HepG2 (cell line): ENCODE measurements around the gene GALNT15. TPM values are rescaled to one million over a fixed set of nuclear protein-coding genes. Genes with fewer than 3 reads are reported as not detected.

ENCODE experiments used
- ATAC-seq: fragments of 200-7000 bp; cut with Tn5 transposase; 3 replicates; pipeline ENCODE4 v1.9.1; 2020; ENCODE audit warnings: mild to moderate bottlenecking, moderate library complexity
- BruUV-seq: library from RNA; stranded (reverse); fragments of 400-500 nt; replicated peaks from 2 replicates; lab custom pipeline; 2021; lab: Mats Ljungman, UMichigan
- CTCF ChIA-PET: fragments of 300-600 bp; formaldehyde crosslinking; extraction: SDS; loops from one replicate; lab custom pipeline; 2021; ENCODE audit warnings: low total read pairs, inconsistent platforms, low intra/inter-chr PET ratio; lab: Yijun Ruan, JAX
- POLR2A ChIA-PET: fragments of 350-600 bp; sonication (Branson Sonifier 250); formaldehyde crosslinking; loops from one replicate; lab custom pipeline; 2020; ENCODE audit warnings: antibody characterized with exemption, inconsistent platforms; lab: Yijun Ruan, JAX
- DNase-seq: peaks from one replicate; pipeline ENCODE4 v3.0.0-alpha.2; 2015; ENCODE audit warnings: low spot score
- FAIRE-seq: peaks from 3 replicates; lab custom pipeline; 2011; peaks lifted over from hg19 to GRCh38; lab: Jason Lieb, UNC
- H2AFZ ChIP-seq: one replicate; pipeline ENCODE4 v1.6.1; 2011; ENCODE audit warnings: low read length, inconsistent platforms
- H3K27ac ChIP-seq: fragments of 300-600 bp; 3 replicates; pipeline ENCODE4 v1.8.0; 2011; ENCODE audit warnings: mixed run types, mild to moderate bottlenecking, mixed read lengths, low read length, inconsistent platforms; ENCODE audit not compliant: insufficient read depth; ENCODE audit errors: extremely low read length
- H3K27me3 ChIP-seq, 2 experiments: fragments of 200-600 bp in 1 of 2; 2 replicates in 1 of 2; 3 replicates in 1 of 2; pipeline versions ENCODE4 v1.6.0 to v1.8.0; 2011; ENCODE audit warnings: low read length in 2 of 2, mild to moderate bottlenecking in 2 of 2, moderate library complexity in 2 of 2, inconsistent platforms in 1 of 2; ENCODE audit not compliant: insufficient read depth in 2 of 2, control insufficient read depth in 1 of 2
- H3K36me3 ChIP-seq, 2 experiments: fragments of 200-600 bp in 1 of 2; replicated peaks in 1 of 2; 2 replicates in 1 of 2; 3 replicates in 1 of 2; pipeline versions ENCODE4 v1.5.1 to v1.8.0; 2011; ENCODE audit warnings: low read length in 2 of 2, inconsistent platforms in 1 of 2; ENCODE audit not compliant: insufficient read depth in 2 of 2, control insufficient read depth in 1 of 2
- H3K4me1 ChIP-seq: 2 replicates; pipeline ENCODE4 v1.5.1; 2012; ENCODE audit warnings: low read length, inconsistent platforms; ENCODE audit not compliant: insufficient read depth
- H3K4me2 ChIP-seq: 2 replicates; pipeline ENCODE4 v1.6.0; 2011; ENCODE audit warnings: low read depth, low read length, inconsistent platforms
- H3K4me3 ChIP-seq, 3 experiments: fragments of 200-600 bp in 1 of 3; sonication (generic), shearing (Covaris generic) in 1 of 3; replicated peaks in 1 of 3; 2 replicates each; pipeline ENCODE4 v1.5.1; 2011 to 2016; ENCODE audit warnings: low read length in 3 of 3, inconsistent platforms in 2 of 3, low read depth in 2 of 3, mild to moderate bottlenecking in 2 of 3, control low read depth in 1 of 3, mixed read lengths in 1 of 3; ENCODE audit not compliant: insufficient read depth in 1 of 3
- H3K79me2 ChIP-seq: one replicate; pipeline ENCODE4 v1.6.1; 2011; ENCODE audit warnings: low read length, inconsistent platforms; ENCODE audit not compliant: insufficient read depth
- H3K9ac ChIP-seq: 2 replicates; pipeline ENCODE4 v1.6.0; 2011; ENCODE audit warnings: mild to moderate bottlenecking, low read depth, low read length, inconsistent platforms; ENCODE audit not compliant: insufficient read depth
- H3K9me3 ChIP-seq: 2 replicates; pipeline ENCODE4 v1.5.1; 2012; ENCODE audit warnings: mild to moderate bottlenecking, low read length
- H4K20me1 ChIP-seq: 2 replicates; pipeline ENCODE4 v1.6.0; 2011; ENCODE audit warnings: inconsistent platforms, mild to moderate bottlenecking, low read length, moderate library complexity; ENCODE audit not compliant: insufficient read depth
- GTF3A ChIP-seq: sonication (generic); formaldehyde crosslinking; conservative IDR thresholded peaks from 2 replicates; pipeline ENCODE4 v1.4.0; 2020; ENCODE audit warnings: mild to moderate bottlenecking, missing genetic modification reagents
- MXI1 ChIP-seq: IDR thresholded peaks from 3 replicates; pipeline ENCODE4 v1.6.1; 2012; ENCODE audit warnings: low read depth, low read length, inconsistent platforms, borderline replicate concordance
- TEAD2 ChIP-seq: sonication (generic); formaldehyde crosslinking; IDR thresholded peaks from 2 replicates; pipeline ENCODE4 v1.9.0; 2021; ENCODE audit warnings: missing genetic modification reagents
- U2AF1 ChIP-seq: fragments of 200-400 bp; formaldehyde crosslinking; optimal IDR thresholded peaks from 2 replicates; pipeline ENCODE3; 2017; ENCODE audit warnings: mild to moderate bottlenecking, low read depth, low read length
- WGBS: methylation state at CpG from one replicate; pipeline ENCODE4 v1.1.6; 2017; ENCODE audit warnings: low lambda C conversion rate; 5-methylcytosine and 5-hydroxymethylcytosine counted together
- in situ Hi-C: cut with HindIII; loops from 2 replicates; pipeline ENCODE4 v1.10.0; 2017; ENCODE audit warnings: low pct_unique_long_range_greater_than_20kb; ENCODE audit not compliant: extremely low pct_ligation_motif_present
- intact Hi-C: fragments of 100-400 bp; cut with micrococcal nuclease; formaldehyde crosslinking; loops from one replicate; pipeline ENCODE4 v1.10.0; 2022; ENCODE audit not compliant: unreplicated experiment
- polyA plus RNA-seq, 8 experiments: library from polyadenylated mRNA; depleted of rRNA in 3 of 8; stranded (reverse) in 7 of 8; unstranded in 1 of 8; fragments of >200 nt; fragmentation: Illumina TruSeq in 4 of 8; extraction: Trizol in 4 of 8; gene quantifications; 2 replicates each; pipeline versions ENCODE4 v1.2.1 to v1.2.3, GENCODE V29; 2011 to 2016; ENCODE audit warnings: low read depth in 4 of 8, missing spikeins in 1 of 8, mixed read lengths in 1 of 8; ENCODE audit not compliant: insufficient read depth in 1 of 8
- total RNA-seq, 5 experiments: library from RNA; depleted of rRNA; stranded (reverse); fragments of >200 nt; fragmentation: Illumina TruSeq; extraction: Trizol; gene quantifications; 2 replicates each; pipeline ENCODE4 v1.2.3, GENCODE V29; 2016; ENCODE audit warnings: low read depth in 1 of 5
- TF ChIP-seq, protein P1 (sequence below): IDR thresholded peaks from 2 replicates; pipeline ENCODE4 v1.6.1; 2018; ENCODE audit warnings: missing genetic modification reagents, mild to moderate bottlenecking, missing compliant biosample characterization

GALNT15 gene
- total and polyA plus RNA-seq, 2 of the 13 experiments (the other 11 are each of a cell fraction or from before 2014, with no cell fraction given), result 0.02 to 0.04 TPM

DNA sequence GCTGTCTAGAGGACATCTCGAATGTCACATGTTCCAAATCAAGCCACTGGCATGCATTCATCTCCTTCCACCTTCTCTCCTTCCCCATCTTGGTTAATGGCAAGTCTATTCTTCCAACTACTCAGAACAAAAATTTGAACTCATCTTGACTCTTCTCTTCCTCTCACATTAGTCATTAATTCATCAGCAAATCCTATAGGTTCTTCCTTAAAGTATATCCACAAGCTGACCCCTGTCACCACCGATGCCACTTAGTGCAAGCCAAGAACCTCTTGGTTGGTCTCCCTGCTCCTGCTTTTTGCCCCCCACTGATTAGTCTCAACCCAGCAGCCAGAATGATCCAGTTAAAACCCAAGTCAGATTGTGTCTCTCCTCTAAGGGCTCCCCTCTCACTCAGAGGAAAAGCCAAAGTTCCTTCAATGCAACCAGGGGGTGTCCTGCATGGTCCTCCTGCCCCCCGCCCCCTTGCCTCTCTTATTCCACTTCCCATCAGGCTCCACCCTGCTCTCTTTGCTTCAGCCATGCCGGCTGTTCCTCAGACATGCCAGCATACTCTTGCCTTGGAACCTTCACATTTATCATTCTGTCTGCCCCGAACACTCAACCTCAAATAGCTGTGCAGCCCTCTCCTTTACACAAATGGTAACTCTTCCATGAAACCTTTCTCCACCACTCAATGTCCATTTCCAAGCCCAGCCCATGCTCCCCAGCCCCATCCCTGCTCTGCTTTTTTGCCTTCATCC, 1.0 kb upstream of the GALNT15 start (continued):
- no peak for TF ChIP-seq U2AF1
- no peak for TF ChIP-seq GTF3A (CRISPR knock-in tag)
- TF ChIP-seq, all 625 proteins: peak for 0

DNA sequence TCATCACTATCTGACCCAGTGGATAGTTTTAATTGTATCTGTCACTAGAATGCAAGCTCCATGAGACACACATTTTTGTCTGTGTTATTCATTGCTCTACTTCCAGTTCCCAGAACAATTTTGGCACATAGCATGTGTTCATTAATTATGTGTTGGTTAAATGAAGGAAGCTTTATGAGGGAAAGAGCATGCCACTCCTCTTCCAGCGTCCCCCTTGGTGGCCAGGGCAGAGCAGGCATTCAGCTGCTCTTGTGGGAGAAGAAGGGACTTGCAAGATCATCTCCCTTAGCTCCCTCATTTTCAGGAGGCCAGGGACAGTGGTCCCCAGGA, 489 bp upstream of the GALNT15 start:
- 0% methylated on average over 1 of the region's 1 CpG for whole genome bisulfite sequencing
- H3K27me3 ChIP-seq, result peaks cover 3 to 64% of the 10 kb centered on the region in 2 experiments; a peak in 3 of 5 replicates
- TF ChIP-seq, protein P1, sequence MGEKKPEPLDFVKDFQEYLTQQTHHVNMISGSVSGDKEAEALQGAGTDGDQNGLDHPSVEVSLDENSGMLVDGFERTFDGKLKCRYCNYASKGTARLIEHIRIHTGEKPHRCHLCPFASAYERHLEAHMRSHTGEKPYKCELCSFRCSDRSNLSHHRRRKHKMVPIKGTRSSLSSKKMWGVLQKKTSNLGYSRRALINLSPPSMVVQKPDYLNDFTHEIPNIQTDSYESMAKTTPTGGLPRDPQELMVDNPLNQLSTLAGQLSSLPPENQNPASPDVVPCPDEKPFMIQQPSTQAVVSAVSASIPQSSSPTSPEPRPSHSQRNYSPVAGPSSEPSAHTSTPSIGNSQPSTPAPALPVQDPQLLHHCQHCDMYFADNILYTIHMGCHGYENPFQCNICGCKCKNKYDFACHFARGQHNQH (CRISPR knock-in tag), result no peak
- TF ChIP-seq MXI1 (no peak), TEAD2 (CRISPR knock-in tag) (no peak)
- H3K79me2 ChIP-seq, result no peaks in the 10 kb centered on the region
- no peak overlapping the region for H3K27ac ChIP-seq
- FAIRE-seq (no peak), DNase-seq (no peak), ATAC-seq (no peak)
- H3K36me3 ChIP-seq, result no peaks in the 10 kb centered on the region
- H3K9ac ChIP-seq, result no peak overlapping the region
- H3K9me3 ChIP-seq, result no peaks in the 10 kb centered on the region
- H2AFZ ChIP-seq, result no peak overlapping the region
- in situ Hi-C loops (loop anchor here (5.0 kb wide), 1 partner anchor 122 kb away; no protein-coding TSS in a partner anchor), intact Hi-C loops (no loop called here)
- no peaks in the 10 kb centered on the region for H4K20me1 ChIP-seq
- H3K4me3 ChIP-seq, result no peak overlapping the region
- peaks cover 15% of the 10 kb centered on the region for H3K4me1 ChIP-seq
- no peak overlapping the region for H3K4me2 ChIP-seq
- POLR2A ChIA-PET, result interaction anchor here (1.0 kb wide), 1 partner anchor 113 kb away, joined by 3 read pairs; no protein-coding TSS in a partner anchor
- no TSS peak for BruUV-seq
- CTCF ChIA-PET, result interaction anchor here (1.3 kb wide), 1 partner anchor 126 kb away, joined by 3 read pairs; no protein-coding TSS in a partner anchor
